ENCODE results near the gene MT2A. TPM values are rescaled to one million over a fixed set of nuclear protein-coding genes. Genes with fewer than 3 reads are reported as not detected.

The MT2A gene
- total and polyA plus RNA-seq, 2 donors from 2014 or later: 315 to 507 TPM

- Histone ChIP-seq H3K27ac (ENCODE audit: low read depth in 2 of 2, low read length in 2 of 2) (no peak overlapping the region), H3K27me3 (ENCODE audit: control insufficient read depth, insufficient read depth, low read length) (no peaks in the 10 kb centered on the region), H3K9me3 (ENCODE audit: control insufficient read depth in 2 of 3, insufficient read depth in 1 of 3, low read length in 3 of 3) (no peaks in the 10 kb centered on the region), H3K4me3 (ENCODE audit: low read length in 3 of 3) (no peak overlapping the region), H3K9ac (ENCODE audit: low read length in 3 of 3) (no peak overlapping the region), H3K4me1 (ENCODE audit: control insufficient read depth in 2 of 3, insufficient read depth in 2 of 3, low read depth in 1 of 3, low read length in 3 of 3) (no peaks in the 10 kb centered on the region), H3K36me3 (ENCODE audit: control insufficient read depth in 2 of 3, insufficient read depth in 3 of 3, low read length in 3 of 3) (no peaks in the 10 kb centered on the region)
- FAIRE-seq: no peak
- TF ChIP-seq CTCF (IDR thresholded peaks at IDR 0.05; ENCODE audit: borderline replicate concordance, extremely low read depth, insufficient read depth): no peak
- intact Hi-C loops (cut with DNase I): no loop called here
- DNase-seq: no peak
Observed at GRCh38 chr16:56560447-56560846, 47.9 kb upstream of the MT2A start.

GRCh38 chr16:56561126-56561525 is 47.3 kb upstream of the MT2A start:
- H3K36me3 ChIP-seq (ENCODE audit: control insufficient read depth in 2 of 3, insufficient read depth in 3 of 3, low read length in 3 of 3): no peaks in the 10 kb centered on the region
- DNase-seq (no peak), FAIRE-seq (no peak)
- no peak overlapping the region for H3K4me3 ChIP-seq (ENCODE audit: low read length in 3 of 3)
- no peak overlapping the region for H3K27ac ChIP-seq (ENCODE audit: low read depth in 2 of 2, low read length in 2 of 2)
- H3K4me1 ChIP-seq (ENCODE audit: control insufficient read depth in 2 of 3, insufficient read depth in 2 of 3, low read depth in 1 of 3, low read length in 3 of 3): no peaks in the 10 kb centered on the region
- no peaks in the 10 kb centered on the region for H3K27me3 ChIP-seq (ENCODE audit: control insufficient read depth, insufficient read depth, low read length)
- no peak overlapping the region for H3K9ac ChIP-seq (ENCODE audit: low read length in 3 of 3)
- no peak for TF ChIP-seq CTCF (IDR thresholded peaks at IDR 0.05; ENCODE audit: borderline replicate concordance, extremely low read depth, insufficient read depth)
- intact Hi-C loops (cut with DNase I): no loop called here
- no peaks in the 10 kb centered on the region for H3K9me3 ChIP-seq (ENCODE audit: control insufficient read depth in 2 of 3, insufficient read depth in 1 of 3, low read length in 3 of 3)

- H3K36me3 ChIP-seq (ENCODE audit: control insufficient read depth in 2 of 3, insufficient read depth in 3 of 3, low read length in 3 of 3): no peaks in the 10 kb centered on the region
- intact Hi-C loops (cut with DNase I): no loop called here
- no peaks in the 10 kb centered on the region for H3K4me1 ChIP-seq (ENCODE audit: control insufficient read depth in 2 of 3, insufficient read depth in 2 of 3, low read depth in 1 of 3, low read length in 3 of 3)
- DNase-seq (no peak), FAIRE-seq (no peak)
- no peak within 1 kb of the TSS for H3K4me3 ChIP-seq (ENCODE audit: low read length in 3 of 3)
- no peak for TF ChIP-seq CTCF (IDR thresholded peaks at IDR 0.05; ENCODE audit: borderline replicate concordance, extremely low read depth, insufficient read depth)
- H3K27me3 ChIP-seq (ENCODE audit: control insufficient read depth, insufficient read depth, low read length): no peaks in the 10 kb centered on the region
- no peaks in the 10 kb centered on the region for H3K9me3 ChIP-seq (ENCODE audit: control insufficient read depth in 2 of 3, insufficient read depth in 1 of 3, low read length in 3 of 3)
- no peak within 1 kb of the TSS for H3K27ac ChIP-seq (ENCODE audit: low read depth in 2 of 2, low read length in 2 of 2)
- no peak within 1 kb of the TSS for H3K9ac ChIP-seq (ENCODE audit: low read length in 3 of 3)
Observed at GRCh38 chr16:56564793-56565477, 43.4 kb upstream of the MT2A start, which contains the start of gene MT4. TSS of gene MT4 (plus strand) at chr16:56565073. CDS start at chr16:56565129, 56 bp downstream.

- FAIRE-seq (no peak), DNase-seq (no peak)
- H3K9ac ChIP-seq (ENCODE audit: low read length in 3 of 3): no peak overlapping the region
- no peak overlapping the region for H3K27ac ChIP-seq (ENCODE audit: low read depth in 2 of 2, low read length in 2 of 2)
- no peak for TF ChIP-seq CTCF (IDR thresholded peaks at IDR 0.05; ENCODE audit: borderline replicate concordance, extremely low read depth, insufficient read depth)
- no peaks in the 10 kb centered on the region for H3K4me1 ChIP-seq (ENCODE audit: control insufficient read depth in 2 of 3, insufficient read depth in 2 of 3, low read depth in 1 of 3, low read length in 3 of 3)
- no peak overlapping the region for H3K4me3 ChIP-seq (ENCODE audit: low read length in 3 of 3)
- H3K36me3 ChIP-seq (ENCODE audit: control insufficient read depth in 2 of 3, insufficient read depth in 3 of 3, low read length in 3 of 3): no peaks in the 10 kb centered on the region
- H3K9me3 ChIP-seq (ENCODE audit: control insufficient read depth in 2 of 3, insufficient read depth in 1 of 3, low read length in 3 of 3): no peaks in the 10 kb centered on the region
- intact Hi-C loops (cut with DNase I): no loop called here
- no peaks in the 10 kb centered on the region for H3K27me3 ChIP-seq (ENCODE audit: control insufficient read depth, insufficient read depth, low read length)
Observed at GRCh38 chr16:56569971-56570370, 38.4 kb upstream of the MT2A start.

All from kidney (tissue), 14 donors.